Stimulated activated CD4-positive, alpha-beta T cell treated with anti-CD3 and anti-CD28 coated beads, Interleukin-15, amount 100 ng/mL, for 48 hours (primary cell): ENCODE results near the gene PJA2.

Experiments
- DNase-seq, 2 donors: peaks; one replicate each; pipeline ENCODE4 v3.0.0-alpha.2; 2020; ENCODE audit warnings: low read depth in 2 of 2

PJA2 gene

GRCh38 chr5:109350537-109351270 lies 59.1 kb downstream of the PJA2 start:
- DNase-seq, result no peak

- no peak for DNase-seq
Observed at GRCh38 chr5:109349388-109349787, 60.4 kb downstream of the PJA2 start.

GRCh38 chr5:109347252-109347888 lies 62.4 kb downstream of the PJA2 start:
- no peak for DNase-seq

GRCh38 chr5:109345699-109346098 lies 64.1 kb downstream of the PJA2 start:
- no peak for DNase-seq

- DNase-seq, result no peak
Observed at GRCh38 chr5:109340351-109340750, 69.4 kb downstream of the PJA2 start.

GRCh38 chr5:109335114-109335513 lies 74.7 kb downstream of the PJA2 start:
- DNase-seq, result no peak

GRCh38 chr5:109334056-109334455 lies 75.7 kb downstream of the PJA2 start:
- DNase-seq, result no peak

GRCh38 chr5:109329333-109330237 lies 80.2 kb downstream of the PJA2 start:
- DNase-seq, result no peak

- DNase-seq, result no peak
Observed at GRCh38 chr5:109328626-109329025, 81.1 kb downstream of the PJA2 start.

GRCh38 chr5:109327570-109327969 lies 82.2 kb downstream of the PJA2 start:
- no peak for DNase-seq

- no peak for DNase-seq
Observed at GRCh38 chr5:109326919-109327318, 82.9 kb downstream of the PJA2 start.

GRCh38 chr5:109325456-109325855 lies 84.3 kb downstream of the PJA2 start:
- no peak for DNase-seq

GRCh38 chr5:109324931-109325330 lies 84.8 kb downstream of the PJA2 start:
- no peak for DNase-seq

- no peak for DNase-seq
Observed at GRCh38 chr5:109324351-109324750, 85.4 kb downstream of the PJA2 start.

GRCh38 chr5:109322694-109323093 lies 87.1 kb downstream of the PJA2 start:
- DNase-seq, result no peak

GRCh38 chr5:109319351-109319750 lies 90.4 kb downstream of the PJA2 start:
- no peak for DNase-seq

- no peak for DNase-seq
Observed at GRCh38 chr5:109318455-109319108, 91.2 kb downstream of the PJA2 start.

- no peak for DNase-seq
Observed at GRCh38 chr5:109316634-109317033, 93.1 kb downstream of the PJA2 start.

GRCh38 chr5:109315245-109315644 lies 94.5 kb downstream of the PJA2 start:
- no peak for DNase-seq

GRCh38 chr5:109313127-109313526 lies 96.6 kb downstream of the PJA2 start:
- no peak for DNase-seq

- no peak for DNase-seq
Observed at GRCh38 chr5:109312695-109313094, 97.1 kb downstream of the PJA2 start.

GRCh38 chr5:109310315-109310714 lies 99.5 kb downstream of the PJA2 start:
- DNase-seq, result no peak
